Stomach (tissue), 4 donors: ENCODE results near the gene LRMDA.

Experiments used
- CTCF ChIP-seq, 7 experiments: fragments of 450-650 bp in 4 of 7; fragments of 200-600 bp in 3 of 7; sonication (generic) in 3 of 7; IDR thresholded peaks; one replicate each; pipeline ENCODE4 v1.5.1; 2016 to 2019; ENCODE audit warnings: antibody characterized with exemption in 7 of 7, control low read depth in 2 of 7, mild to moderate bottlenecking in 1 of 7
- POLR2A ChIP-seq, 4 donors: fragments of 450-650 bp; IDR thresholded peaks; one replicate each; pipeline ENCODE4 v1.6.1; 2016; ENCODE audit warnings: antibody characterized with exemption in 4 of 4, control low read depth in 2 of 4, mild to moderate bottlenecking in 1 of 4, moderate library complexity in 1 of 4
- POLR2AphosphoS5 ChIP-seq, 3 donors: sonication (generic); formaldehyde crosslinking; IDR thresholded peaks; one replicate each; pipeline ENCODE4 v1.6.1; 2016; ENCODE audit warnings: antibody characterized with exemption in 3 of 3

- TF ChIP-seq CTCF (IDR thresholded peaks at IDR 0.05) (no peak), POLR2A (IDR thresholded peaks at IDR 0.05) (no peak), POLR2AphosphoS5 (IDR thresholded peaks at IDR 0.05) (no peak)
Observed at GRCh38 chr10:76286536-76286935, 855.1 kb downstream of the LRMDA start.
